Activated T-cell treated with anti-CD3 and anti-CD28 coated beads, Interleukin-2, amount 50 U/mL, for 72 hours (primary cell): ENCODE results near the gene NRSN1. TPM values are rescaled to one million over a fixed set of nuclear protein-coding genes. Genes with fewer than 3 reads are reported as not detected.

Source experiments
- ATAC-seq, 2 donors: fragments of 150-1000 bp; cut with Tn5 transposase; replicated peaks in 1 of 2; 2 replicates each; pipeline ENCODE4 v1.10.0; 2021; ENCODE audit warnings: moderate library complexity in 2 of 2, mild to moderate bottlenecking in 1 of 2
- DNase-seq, 2 donors: peaks; one replicate each; pipeline ENCODE4 v3.0.0; 2021 to 2022; ENCODE audit warnings: mixed read lengths in 1 of 2
- H3K27ac Mint-ChIP-seq: one replicate; pipeline ENCODE4 v1.8.0; 2022; ENCODE audit warnings: mild to moderate bottlenecking, moderate library complexity, mixed read lengths
- H3K27me3 Mint-ChIP-seq: one replicate; pipeline ENCODE4 v1.8.0; 2022; ENCODE audit warnings: low read depth, mixed read lengths
- H3K36me3 Mint-ChIP-seq, 2 donors: one replicate each; pipeline ENCODE4 v1.8.0; 2022; ENCODE audit warnings: mixed read lengths in 2 of 2, mild to moderate bottlenecking in 1 of 2; ENCODE audit not compliant: insufficient read depth in 2 of 2
- H3K4me1 Mint-ChIP-seq: one replicate; pipeline ENCODE4 v1.8.0; 2022; ENCODE audit warnings: low read depth, mixed read lengths
- H3K4me3 Mint-ChIP-seq, 2 donors: one replicate each; pipeline ENCODE4 v1.8.0; 2022; ENCODE audit warnings: mild to moderate bottlenecking in 2 of 2, mixed read lengths in 2 of 2, moderate library complexity in 2 of 2
- H3K9me3 Mint-ChIP-seq, 2 donors: one replicate each; pipeline ENCODE4 v1.8.0; 2022; ENCODE audit warnings: mixed read lengths in 2 of 2
- total RNA-seq, 2 donors: library from RNA; stranded (reverse); gene quantifications; one replicate each; pipeline ENCODE4 v1.2.3, GENCODE V29; 2022

The NRSN1 gene
- not detected for total RNA-seq

DNA sequence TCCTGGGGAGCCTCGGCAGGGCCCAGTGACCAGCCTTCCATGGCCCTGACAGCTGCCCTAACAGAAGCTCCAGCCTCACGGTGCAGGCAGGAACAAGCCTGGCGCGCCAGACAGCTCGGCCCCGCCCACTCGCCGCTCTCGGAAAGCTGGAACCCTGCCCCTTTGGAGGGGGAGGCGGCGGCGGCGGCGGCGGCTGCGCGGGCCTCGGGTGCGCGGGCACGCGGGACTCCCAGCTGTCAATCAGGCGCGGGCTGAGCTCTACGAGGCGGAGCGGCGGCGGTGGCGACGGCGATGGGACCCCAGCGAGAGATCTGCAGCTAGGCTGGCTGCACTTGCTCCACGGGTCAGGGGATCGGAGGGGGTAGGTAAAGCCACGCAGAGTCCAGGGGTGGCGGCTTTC lies at the start of gene NRSN1:
TSS of gene NRSN1 (plus strand) at position 236 of the 400 bp plus-strand sequence. CDS start 8,113 bp downstream, outside the sequence.
- no peak within 1 kb of the TSS for H3K27ac Mint-ChIP-seq
- ATAC-seq (peak in 1 of 2 donors; percentile 9), DNase-seq (peak in 1 of 2 donors; percentile 1)
- H3K27me3 Mint-ChIP-seq = peaks cover 35% of the 10 kb centered on the region
- peaks cover 2 to 3% of the 10 kb centered on the region in 2 donors for H3K9me3 Mint-ChIP-seq
- H3K4me1 Mint-ChIP-seq = peaks cover 6% of the 10 kb centered on the region
- peak within 1 kb of the TSS; percentile 3 to 51 for H3K4me3 Mint-ChIP-seq
- H3K36me3 Mint-ChIP-seq = peaks cover 2% of the 10 kb centered on the region in 2 donors

DNA sequence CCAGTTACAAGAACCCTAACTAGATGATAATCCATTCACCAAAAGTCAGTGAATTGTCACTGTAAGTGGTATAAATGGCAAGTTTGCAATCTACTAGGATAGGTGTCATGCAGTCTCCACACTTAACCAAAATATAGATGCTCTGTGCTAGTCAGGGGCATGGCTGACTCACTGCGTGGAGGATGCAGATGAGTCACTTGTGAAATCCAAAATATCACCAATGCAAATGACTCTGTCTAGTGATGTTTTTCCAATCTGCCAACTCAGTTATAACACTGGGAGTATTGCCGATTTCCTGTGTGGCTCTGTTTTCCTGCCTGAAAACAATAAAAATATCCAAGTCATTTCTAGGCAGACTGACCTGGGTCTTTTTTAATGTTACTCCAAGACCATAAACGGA lies 47.8 kb upstream of the NRSN1 start:
- ATAC-seq (no peak), DNase-seq (no peak)
- H3K27ac Mint-ChIP-seq = no peak overlapping the region
- no peaks in the 10 kb centered on the region for H3K36me3 Mint-ChIP-seq
- H3K27me3 Mint-ChIP-seq = peaks cover 8% of the 10 kb centered on the region
- H3K4me1 Mint-ChIP-seq = no peaks in the 10 kb centered on the region
- peaks cover 2 to 3% of the 10 kb centered on the region in 2 donors for H3K9me3 Mint-ChIP-seq
- no peak overlapping the region for H3K4me3 Mint-ChIP-seq

DNA sequence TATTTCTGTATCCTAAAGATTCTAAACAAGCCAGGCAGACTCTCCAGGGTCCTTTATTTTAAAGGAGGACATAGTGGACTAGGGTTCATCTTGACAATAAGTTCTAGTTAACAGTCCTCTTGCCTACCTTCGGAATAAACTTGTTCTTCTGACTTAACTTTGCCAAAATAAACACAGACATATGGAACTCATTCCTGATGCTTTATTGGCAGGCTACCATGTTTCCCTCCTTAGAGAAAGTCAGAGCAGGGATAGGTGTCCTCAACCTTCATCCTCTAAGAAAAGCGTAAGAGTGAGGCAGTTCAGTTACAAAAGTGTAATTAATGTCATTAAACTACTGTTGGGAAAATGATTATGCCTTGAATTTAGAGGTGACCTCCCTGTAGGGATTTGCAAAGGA lies 46.9 kb upstream of the NRSN1 start:
- H3K36me3 Mint-ChIP-seq = no peaks in the 10 kb centered on the region
- peaks cover 2 to 3% of the 10 kb centered on the region in 2 donors for H3K9me3 Mint-ChIP-seq

GRCh38 chr6:24080711-24081110 lies 45.3 kb upstream of the NRSN1 start:
- peaks cover 8% of the 10 kb centered on the region for H3K27me3 Mint-ChIP-seq
- no peaks in the 10 kb centered on the region for H3K36me3 Mint-ChIP-seq
- H3K4me3 Mint-ChIP-seq = no peak overlapping the region
- DNase-seq (no peak), ATAC-seq (no peak)
- H3K27ac Mint-ChIP-seq = no peak overlapping the region
- no peaks in the 10 kb centered on the region for H3K4me1 Mint-ChIP-seq
- peaks cover 2 to 3% of the 10 kb centered on the region in 2 donors for H3K9me3 Mint-ChIP-seq

More for the DNA sequence above, 46.9 kb upstream of the NRSN1 start:
- ATAC-seq (no peak), DNase-seq (no peak)
- no peak overlapping the region for H3K27ac Mint-ChIP-seq
- H3K27me3 Mint-ChIP-seq = peaks cover 8% of the 10 kb centered on the region
- no peak overlapping the region for H3K4me3 Mint-ChIP-seq
- no peaks in the 10 kb centered on the region for H3K4me1 Mint-ChIP-seq

DNA sequence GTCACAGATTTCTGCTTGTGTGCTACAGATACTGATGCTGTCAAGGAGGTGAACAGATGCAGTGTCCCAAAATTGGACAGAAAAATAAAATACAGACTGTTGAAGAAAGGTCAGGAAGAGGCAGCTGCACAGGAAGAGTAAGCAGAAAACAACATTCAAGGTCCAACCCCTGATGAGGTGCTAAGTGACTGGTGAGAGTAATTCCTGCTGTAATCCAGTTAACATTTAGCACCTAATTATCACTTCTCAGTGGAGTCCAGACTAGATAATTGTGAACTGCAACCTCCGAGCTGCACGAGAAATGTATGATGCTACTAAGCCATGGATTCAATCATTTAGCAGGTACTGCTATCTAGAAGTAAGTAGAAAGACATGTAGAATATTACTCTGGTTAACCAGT lies 36.3 kb upstream of the NRSN1 start:
- Mint-ChIP-seq H3K4me1 (no peaks in the 10 kb centered on the region), H3K4me3 (no peak overlapping the region), H3K27me3 (no peaks in the 10 kb centered on the region), H3K27ac (no peak overlapping the region), H3K36me3 (no peaks in the 10 kb centered on the region), H3K9me3 (peaks cover 0 to 1% of the 10 kb centered on the region in 2 donors)
- DNase-seq (no peak), ATAC-seq (no peak)

GRCh38 chr6:24092407-24092806 lies 33.6 kb upstream of the NRSN1 start:
- Mint-ChIP-seq H3K36me3 (no peaks in the 10 kb centered on the region), H3K9me3 (peaks cover 0 to 5% of the 10 kb centered on the region in 2 donors), H3K27ac (no peak overlapping the region), H3K4me3 (no peak overlapping the region), H3K27me3 (peaks cover 7% of the 10 kb centered on the region), H3K4me1 (no peaks in the 10 kb centered on the region)
- ATAC-seq (no peak), DNase-seq (no peak)

GRCh38 chr6:24093381-24093780 lies 32.6 kb upstream of the NRSN1 start:
- Mint-ChIP-seq H3K4me1 (no peaks in the 10 kb centered on the region), H3K27me3 (peaks cover 17% of the 10 kb centered on the region), H3K9me3 (peaks cover 0 to 5% of the 10 kb centered on the region in 2 donors), H3K36me3 (no peaks in the 10 kb centered on the region), H3K4me3 (no peak overlapping the region), H3K27ac (no peak overlapping the region)
- no peak for ATAC-seq
- DNase-seq = no peak

DNA sequence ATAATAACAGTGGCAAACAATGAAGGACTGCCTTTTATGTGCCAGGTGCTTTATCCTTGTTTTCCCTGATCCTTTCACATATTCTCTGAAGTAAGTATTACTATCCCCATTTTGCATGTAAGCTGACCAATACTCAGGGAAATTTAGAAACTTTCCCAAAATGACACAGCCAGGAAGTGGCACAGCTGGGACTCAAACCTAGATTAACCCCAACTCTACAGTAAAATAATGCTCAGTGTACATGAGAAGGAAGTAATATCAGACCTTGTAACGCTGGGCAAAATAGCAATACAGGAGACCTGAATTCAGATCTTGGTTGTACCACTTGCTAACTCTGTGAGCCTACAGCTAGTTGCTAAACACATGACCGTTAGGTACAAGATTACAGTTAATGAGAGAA lies 26.8 kb upstream of the NRSN1 start:
- Mint-ChIP-seq H3K4me3 (no peak overlapping the region), H3K27ac (no peak overlapping the region), H3K4me1 (no peaks in the 10 kb centered on the region), H3K9me3 (peaks cover 0 to 3% of the 10 kb centered on the region in 2 donors), H3K36me3 (no peaks in the 10 kb centered on the region), H3K27me3 (peaks cover 26% of the 10 kb centered on the region)
- no peak for ATAC-seq
- DNase-seq = no peak

- H3K4me3 Mint-ChIP-seq = no peak overlapping the region
Observed at GRCh38 chr6:24100024-24100769, 25.8 kb upstream of the NRSN1 start.

DNA sequence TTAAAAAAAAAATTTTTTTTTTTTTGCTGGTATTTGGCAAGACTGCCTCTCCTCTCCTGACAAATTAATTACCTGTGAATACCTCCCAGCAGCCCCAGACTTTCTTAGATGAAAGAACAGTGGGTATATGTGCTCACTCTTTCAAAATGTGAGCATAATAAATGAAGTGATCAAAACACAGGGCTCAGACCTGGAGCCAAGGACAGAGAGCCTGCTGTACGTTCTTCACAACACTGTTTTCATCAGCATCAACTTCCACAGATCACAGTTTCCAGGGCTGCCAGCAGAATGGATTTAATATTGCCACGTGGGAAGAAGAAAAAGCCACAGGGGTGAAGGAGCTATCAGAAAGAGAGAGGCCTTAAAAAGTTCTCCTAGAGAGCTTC lies 25.3 kb upstream of the NRSN1 start:
- Mint-ChIP-seq H3K4me3 (no peak overlapping the region), H3K27me3 (peaks cover 26% of the 10 kb centered on the region), H3K27ac (no peak overlapping the region), H3K36me3 (no peaks in the 10 kb centered on the region), H3K9me3 (no peaks in the 10 kb centered on the region), H3K4me1 (no peaks in the 10 kb centered on the region)
- ATAC-seq = no peak
- DNase-seq = no peak

More at GRCh38 chr6:24100024-24100769, 25.8 kb upstream of the NRSN1 start:
- peaks cover 26% of the 10 kb centered on the region for H3K27me3 Mint-ChIP-seq
- H3K9me3 Mint-ChIP-seq = peaks cover 0 to 2% of the 10 kb centered on the region in 2 donors
- H3K36me3 Mint-ChIP-seq = no peaks in the 10 kb centered on the region
- DNase-seq = no peak
- ATAC-seq = no peak
- no peak overlapping the region for H3K27ac Mint-ChIP-seq
- H3K4me1 Mint-ChIP-seq = no peaks in the 10 kb centered on the region

GRCh38 chr6:24105191-24105590 lies 20.8 kb upstream of the NRSN1 start:
- DNase-seq = no peak
- Mint-ChIP-seq H3K9me3 (no peaks in the 10 kb centered on the region), H3K4me3 (no peak overlapping the region), H3K27me3 (peaks cover 12% of the 10 kb centered on the region), H3K4me1 (no peaks in the 10 kb centered on the region), H3K36me3 (no peaks in the 10 kb centered on the region), H3K27ac (no peak overlapping the region)
- ATAC-seq = no peak

- DNase-seq (no peak), ATAC-seq (no peak)
- Mint-ChIP-seq H3K4me3 (no peak overlapping the region), H3K4me1 (no peaks in the 10 kb centered on the region), H3K27ac (no peak overlapping the region), H3K27me3 (peaks cover 12% of the 10 kb centered on the region), H3K36me3 (no peaks in the 10 kb centered on the region), H3K9me3 (no peaks in the 10 kb centered on the region)
Observed at GRCh38 chr6:24106291-24106690, 19.7 kb upstream of the NRSN1 start.

GRCh38 chr6:24107294-24107693 lies 18.7 kb upstream of the NRSN1 start:
- no peak overlapping the region for H3K27ac Mint-ChIP-seq
- peaks cover 12% of the 10 kb centered on the region for H3K27me3 Mint-ChIP-seq
- H3K4me1 Mint-ChIP-seq = no peaks in the 10 kb centered on the region
- no peaks in the 10 kb centered on the region for H3K9me3 Mint-ChIP-seq
- DNase-seq (no peak), ATAC-seq (no peak)
- H3K4me3 Mint-ChIP-seq = no peak overlapping the region
- no peaks in the 10 kb centered on the region for H3K36me3 Mint-ChIP-seq

GRCh38 chr6:24108056-24108455 lies 18.0 kb upstream of the NRSN1 start:
- Mint-ChIP-seq H3K36me3 (no peaks in the 10 kb centered on the region), H3K9me3 (no peaks in the 10 kb centered on the region), H3K4me3 (no peak overlapping the region), H3K4me1 (no peaks in the 10 kb centered on the region), H3K27ac (no peak overlapping the region), H3K27me3 (peaks cover 6% of the 10 kb centered on the region)
- no peak for DNase-seq
- ATAC-seq = no peak
